DND-41 (cell line): ENCODE results near the gene AP3D1.

Experiments
- CTCF ChIP-seq: IDR thresholded peaks from 2 replicates; pipeline ENCODE4 v1.5.1; 2012; ENCODE audit warnings: borderline replicate concordance, low read length, moderate library complexity, mild to moderate bottlenecking; ENCODE audit not compliant: poor library complexity, severe bottlenecking; ENCODE audit errors: extremely low read depth
- EZH2 ChIP-seq: IDR thresholded peaks from 3 replicates; pipeline ENCODE4 v1.6.1; 2012; ENCODE audit warnings: borderline replicate concordance, low read depth, mild to moderate bottlenecking, moderate library complexity, low read length, inconsistent platforms; ENCODE audit not compliant: severe bottlenecking

GRCh38 chr19:2064395-2064787 is 87.0 kb downstream of the AP3D1 start:
- TF ChIP-seq CTCF (no peak), EZH2 (no peak)
